COLO668 (cell line): Measurements from ENCODE around the gene REX1BD.

ENCODE experiments used
- DNase-seq: peaks from one replicate; lab custom pipeline; 2025; ENCODE audit not compliant: unreplicated experiment; lab: John Stamatoyannopoulos, UW

The REX1BD gene

GRCh38 chr19:18612772-18613588 lies 24.4 kb downstream of the REX1BD start, which contains the start of gene TMEM59L:
TMEM59L (plus strand) TSS chr19:18612870; CDS start chr19:18612959, 89 bp downstream.
- DNase-seq: peak; percentile 27

GRCh38 chr19:18613589-18614234 lies 25.1 kb downstream of the REX1BD start:
- no peak for DNase-seq

GRCh38 chr19:18616023-18616422 lies 27.4 kb downstream of the REX1BD start:
- DNase-seq: no peak

- no peak for DNase-seq
Measured at GRCh38 chr19:18617562-18617961, 29.0 kb downstream of the REX1BD start.

- DNase-seq: no peak
Measured at GRCh38 chr19:18618236-18618635, 29.6 kb downstream of the REX1BD start.

GRCh38 chr19:18620311-18620710 lies 31.7 kb downstream of the REX1BD start:
- no peak for DNase-seq

GRCh38 chr19:18620902-18621301 lies 32.3 kb downstream of the REX1BD start:
- no peak for DNase-seq

- no peak for DNase-seq
Measured at GRCh38 chr19:18626906-18627305, 38.3 kb downstream of the REX1BD start.

GRCh38 chr19:18629166-18630088 lies 40.8 kb downstream of the REX1BD start:
- no peak for DNase-seq

- peak; percentile 95 for DNase-seq
Measured at GRCh38 chr19:18633321-18633720, 44.7 kb downstream of the REX1BD start.

- DNase-seq: peak; percentile 36
Measured at GRCh38 chr19:18634612-18635297, 46.2 kb downstream of the REX1BD start.

GRCh38 chr19:18635831-18636182 lies 47.2 kb downstream of the REX1BD start:
- no peak for DNase-seq

GRCh38 chr19:18636183-18636968 lies 47.8 kb downstream of the REX1BD start:
- DNase-seq: peak; percentile 95

GRCh38 chr19:18636969-18637629 lies 48.5 kb downstream of the REX1BD start, which contains the start of gene KLHL26:
KLHL26 (plus strand) TSS chr19:18637028; CDS start chr19:18637055, 27 bp downstream.
- DNase-seq: no peak

- DNase-seq: peak; percentile 62
Measured at GRCh38 chr19:18637673-18638630, 49.4 kb downstream of the REX1BD start.

GRCh38 chr19:18639706-18640243 lies 51.2 kb downstream of the REX1BD start:
- DNase-seq: no peak
